Ammon's horn (tissue), 1 donor: ENCODE data around the gene SLC39A11.
"Not testable (repeated sequence)": the region's sequence is repeated elsewhere in the genome, so short reads cannot be mapped to it uniquely, and the experiment has no call there.

Source experiments
- DNase-seq: peaks from one replicate; pipeline ENCODE4 v3.0.0-alpha.2; 2016; ENCODE audit warnings: low spot score

The SLC39A11 gene

DNA sequence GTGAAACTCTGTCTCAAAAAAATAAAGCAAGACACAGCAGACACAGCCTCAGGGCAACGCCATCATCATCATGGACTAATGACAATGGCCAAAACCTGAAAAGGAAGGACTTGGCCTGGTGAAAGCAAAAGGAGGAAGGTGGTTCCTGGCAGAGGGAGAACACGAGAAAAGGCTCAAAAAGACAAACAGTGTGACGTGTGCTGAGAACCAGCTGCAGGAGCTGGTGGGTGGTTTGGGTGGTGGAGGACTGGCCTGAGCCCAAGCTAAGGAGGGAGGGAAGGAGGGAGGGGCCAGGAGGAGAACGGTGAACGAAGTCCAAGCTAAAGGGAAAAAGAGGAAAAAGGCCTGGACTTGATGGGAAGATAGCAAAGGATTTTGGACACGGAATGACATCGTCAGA, 85.1 kb downstream of the SLC39A11 start:
- no peak for DNase-seq

DNA sequence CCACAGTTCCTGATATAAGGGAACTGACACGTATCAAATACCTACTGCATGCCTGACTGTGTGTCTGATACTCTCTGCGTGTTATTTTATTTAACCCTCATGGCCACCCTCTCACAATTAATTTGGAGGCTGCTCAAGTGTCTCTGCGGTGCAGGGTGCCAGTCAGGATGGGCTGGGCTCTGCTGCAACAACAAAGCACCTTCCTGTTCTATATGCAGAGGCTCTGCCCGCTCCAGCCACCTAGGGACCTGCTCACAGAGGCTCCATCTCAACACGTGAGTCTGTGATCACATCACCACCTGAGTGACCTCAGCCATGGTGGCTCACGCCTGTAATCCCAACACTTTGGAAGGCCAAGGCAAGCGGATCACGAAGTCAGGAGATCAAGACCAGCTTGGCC, 87.1 kb downstream of the SLC39A11 start:
- DNase-seq, result no peak

GRCh38 chr17:73003487-73003886, 89.0 kb downstream of the SLC39A11 start:
- DNase-seq, result no peak

DNA sequence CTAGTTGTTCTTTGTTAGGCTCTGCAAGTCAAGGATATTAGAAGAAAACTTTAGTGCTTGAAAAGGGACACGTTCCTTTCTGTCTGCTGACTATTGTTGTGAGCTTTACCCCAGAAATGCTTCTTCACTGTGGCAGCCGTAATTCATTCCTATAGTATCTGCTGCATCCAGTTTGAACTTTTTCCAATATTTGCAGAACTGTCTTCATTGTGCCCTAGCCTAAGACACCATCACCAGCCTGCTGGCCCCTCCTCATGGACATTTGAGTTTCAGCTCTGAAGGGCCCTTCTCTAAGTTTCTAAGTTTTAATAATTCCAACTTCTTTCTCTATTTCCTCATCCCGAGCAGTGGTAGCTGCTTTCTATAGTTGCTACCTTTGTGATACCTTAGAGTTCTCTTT, 91.7 kb downstream of the SLC39A11 start:
- no peak for DNase-seq

GRCh38 chr17:72999474-72999873, 93.0 kb downstream of the SLC39A11 start:
- DNase-seq, result not testable (repeated sequence)

DNA sequence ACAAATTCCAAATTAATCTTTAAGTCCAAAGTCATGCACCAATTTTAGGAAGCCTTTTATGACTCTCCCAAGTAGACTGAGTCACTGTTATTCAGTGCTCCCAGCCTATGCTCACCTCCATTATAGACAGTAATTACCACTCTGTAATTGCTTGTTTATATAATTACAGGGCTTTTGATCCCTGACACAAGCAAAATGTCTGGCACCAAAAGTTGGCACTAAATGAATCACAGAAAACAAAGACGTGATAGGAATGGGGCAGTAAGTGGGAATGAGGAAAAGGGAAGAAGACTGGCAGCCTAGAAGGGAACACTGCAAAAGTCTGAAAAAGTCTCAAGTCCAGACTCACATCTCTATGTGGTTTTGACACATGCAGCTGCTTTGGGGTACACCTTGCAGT, 94.1 kb downstream of the SLC39A11 start:
- no peak for DNase-seq

DNA sequence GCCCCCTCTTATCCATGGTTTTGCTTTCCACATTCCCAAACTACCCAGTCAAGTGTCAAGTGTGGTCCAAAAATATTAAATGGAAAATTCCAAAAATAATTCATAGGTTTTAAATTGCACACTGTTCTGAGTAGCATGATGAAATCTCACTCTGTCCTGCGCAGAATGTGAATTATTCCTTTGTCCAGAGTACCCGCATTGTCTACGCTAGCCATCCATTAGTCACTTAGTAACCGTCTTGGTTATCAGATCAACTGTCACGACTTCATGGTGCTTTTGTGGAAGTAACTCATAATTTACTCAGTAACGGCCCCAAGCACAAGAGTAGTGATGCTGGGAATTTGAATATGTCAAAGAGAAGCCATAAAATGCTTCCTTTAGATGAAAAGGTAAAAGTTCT, 94.9 kb downstream of the SLC39A11 start:
- DNase-seq, result no peak

GRCh38 chr17:72996791-72997190, 95.7 kb downstream of the SLC39A11 start:
- no peak for DNase-seq

DNA sequence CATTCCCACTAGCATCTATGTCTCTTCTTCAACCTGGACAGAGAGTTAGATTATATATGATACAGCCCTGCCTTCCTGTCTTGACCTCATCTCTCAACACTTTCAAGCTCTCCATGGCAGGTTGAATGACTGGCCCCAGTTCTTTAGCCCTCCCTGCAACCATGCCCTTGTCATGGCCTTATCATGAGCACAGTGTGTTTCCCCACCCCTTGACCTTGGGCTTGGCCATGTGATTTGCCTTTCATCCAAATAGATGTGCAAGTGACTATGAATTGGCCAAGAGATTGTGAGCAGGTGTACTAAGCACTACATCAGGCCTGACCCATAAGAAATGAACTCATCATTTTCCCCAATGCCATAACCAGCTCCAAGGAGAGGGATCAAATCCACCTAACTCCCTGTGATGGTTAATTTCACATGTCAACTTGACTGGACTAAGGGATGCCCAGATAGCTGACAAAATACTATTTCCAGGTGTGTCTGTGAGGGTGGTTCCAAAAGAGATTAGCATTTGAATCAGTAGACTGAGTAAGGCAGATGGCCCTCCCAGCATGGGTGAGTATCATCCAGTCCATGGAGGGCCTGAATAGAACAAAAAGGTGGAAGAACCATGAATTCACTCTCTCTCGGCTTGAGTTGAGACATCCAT, 97.4 kb downstream of the SLC39A11 start:
- DNase-seq, result no peak

- DNase-seq, result not testable (repeated sequence)
Measured at GRCh38 chr17:72992783-72993467, 99.6 kb downstream of the SLC39A11 start.

DNA sequence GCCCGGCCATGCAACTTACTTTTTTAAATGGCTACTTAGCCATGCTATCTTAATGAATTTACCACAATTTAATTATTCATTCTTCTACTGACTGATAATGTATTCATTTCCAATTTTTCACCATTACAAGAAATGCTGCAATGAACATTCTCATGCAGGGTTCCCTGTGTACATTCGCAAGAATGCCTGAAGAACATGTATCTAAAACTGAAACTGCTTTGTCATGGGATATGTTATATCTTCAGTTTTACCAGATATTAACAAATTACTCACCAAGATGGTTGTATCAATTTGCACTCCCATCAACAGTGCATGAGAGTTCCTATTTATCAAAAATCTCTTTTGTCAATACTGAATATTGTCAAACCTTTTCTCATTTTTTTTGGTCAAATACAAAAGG, 100.8 kb downstream of the SLC39A11 start:
- DNase-seq, result no peak

DNA sequence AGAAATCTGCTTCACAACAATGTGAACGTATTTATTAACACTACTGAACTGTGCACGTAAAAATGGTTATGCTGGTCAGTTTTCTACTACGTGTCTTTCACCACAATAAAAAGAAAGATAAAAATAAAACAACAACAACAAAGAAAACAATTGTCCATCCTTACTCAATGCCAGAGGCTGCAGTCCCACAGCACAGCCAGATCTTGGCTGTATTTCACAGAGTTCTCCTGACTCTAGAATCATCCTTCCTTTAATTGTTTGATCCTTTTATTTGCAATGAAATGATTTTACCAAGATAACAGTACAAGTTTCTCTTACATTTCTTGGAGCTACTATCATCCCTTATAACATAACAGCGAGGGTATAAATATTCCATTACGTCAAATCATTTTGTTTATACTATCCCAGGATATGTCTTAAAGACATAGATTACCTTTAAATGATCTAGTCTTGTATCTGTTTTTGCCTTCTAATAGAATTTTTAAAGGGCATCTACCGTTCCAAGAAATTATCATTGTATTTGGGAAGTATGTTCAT, 103.3 kb downstream of the SLC39A11 start:
- no peak for DNase-seq

DNA sequence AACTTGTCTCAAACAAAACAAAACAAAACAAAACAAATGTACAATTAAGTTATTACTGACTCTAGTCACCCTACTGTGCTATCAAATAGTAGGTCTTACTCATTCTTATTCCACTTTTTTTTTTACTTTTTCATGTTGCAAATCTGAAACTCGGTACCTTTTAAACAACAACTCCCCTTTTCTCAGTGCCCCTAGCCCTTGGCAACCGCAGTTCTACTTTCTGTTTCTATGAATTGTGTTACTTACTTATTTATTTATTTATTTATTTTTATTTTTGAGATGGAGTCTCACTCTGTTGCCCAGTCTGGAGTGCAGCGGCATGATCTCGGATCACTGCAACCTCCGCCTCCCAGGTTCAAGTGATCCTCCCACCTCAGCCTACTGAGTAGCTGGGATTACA, 104.0 kb downstream of the SLC39A11 start:
- no peak for DNase-seq

DNA sequence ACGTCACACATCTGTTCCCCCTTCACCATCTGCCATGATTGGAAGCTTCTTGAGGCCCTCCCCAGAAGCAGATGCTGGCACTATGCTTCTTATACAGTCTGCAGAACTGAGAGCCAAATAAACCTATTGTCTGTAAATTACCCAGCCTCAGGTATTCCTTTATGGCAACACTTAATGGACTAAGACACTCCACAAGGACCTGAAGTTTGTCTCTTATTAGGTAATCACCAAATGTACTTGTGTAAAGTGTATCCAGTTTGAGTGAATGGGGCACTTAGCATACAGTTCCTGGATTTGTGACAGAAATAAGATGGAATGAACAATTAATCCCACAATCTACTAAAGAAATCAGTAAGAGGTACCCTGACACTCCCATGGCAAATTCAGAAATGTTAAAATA, 105.3 kb downstream of the SLC39A11 start:
- DNase-seq, result no peak

- DNase-seq, result peak; percentile 86
Measured at GRCh38 chr17:72985882-72986720, 106.4 kb downstream of the SLC39A11 start.

DNA sequence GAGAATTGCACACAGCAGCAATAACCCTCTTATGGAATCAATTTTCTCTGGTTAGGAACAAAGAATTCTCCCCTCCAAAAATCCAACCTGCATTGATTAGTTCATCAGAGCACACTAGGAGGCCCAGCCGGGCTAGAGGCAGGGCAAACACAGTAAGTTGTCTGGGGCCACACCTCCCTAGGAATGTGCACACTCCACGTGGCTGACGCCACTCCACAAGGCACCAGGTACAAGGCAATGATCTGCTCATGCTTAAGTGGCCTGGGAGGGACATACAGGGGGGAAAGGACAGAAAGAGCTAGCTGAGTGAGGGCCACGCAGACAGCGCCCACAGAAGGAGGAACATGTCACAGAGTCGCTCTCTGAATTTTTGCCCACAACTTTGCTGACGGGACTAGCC, 107.6 kb downstream of the SLC39A11 start:
- DNase-seq, result no peak

- DNase-seq, result no peak
Measured at GRCh38 chr17:72984145-72984925, 108.2 kb downstream of the SLC39A11 start.

- DNase-seq, result no peak
Measured at GRCh38 chr17:72982680-72983079, 109.8 kb downstream of the SLC39A11 start.

DNA sequence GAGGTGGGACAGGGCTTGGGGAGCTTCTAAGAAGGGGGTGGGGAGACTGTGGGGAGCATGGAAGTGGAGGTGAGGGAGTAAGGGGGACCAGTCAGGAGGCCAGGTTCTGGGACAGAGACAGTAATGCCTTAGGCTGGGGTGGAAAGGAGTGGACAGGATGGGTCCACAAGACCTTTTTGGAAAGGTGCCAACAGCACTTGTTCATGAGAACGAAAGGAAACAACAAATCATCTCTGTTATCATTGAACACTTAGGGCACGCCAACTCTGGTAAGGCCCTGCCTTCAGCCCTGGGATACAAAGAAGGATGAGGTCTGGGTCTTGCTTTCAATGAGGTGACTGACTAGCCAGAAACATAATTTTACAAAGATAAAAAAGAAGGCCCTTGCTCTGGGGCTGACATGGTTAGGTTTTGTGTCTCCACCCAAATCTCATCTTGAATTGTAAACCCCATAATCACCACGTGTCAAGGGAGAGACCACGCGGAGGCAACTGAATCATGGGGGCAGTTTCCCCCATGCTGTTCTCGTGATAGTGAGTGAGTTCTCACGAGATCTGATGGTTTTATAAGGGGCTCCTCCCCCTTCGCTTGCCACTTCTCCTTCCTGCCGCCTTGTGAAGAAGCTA, 113.8 kb downstream of the SLC39A11 start:
- DNase-seq, result no peak

- no peak for DNase-seq
Measured at GRCh38 chr17:72977771-72978417, 114.6 kb downstream of the SLC39A11 start.
